ENCODE results near the gene MALAT1. TPM values are rescaled to one million over a fixed set of nuclear protein-coding genes. Genes with fewer than 3 reads are reported as not detected.

The MALAT1 gene
- total and polyA plus RNA-seq, 10 of the 15 experiments (the other 5 are each of a cell fraction or from before 2014, with no cell fraction given), result 448 to 8,160 (median 2,019) TPM

DNA sequence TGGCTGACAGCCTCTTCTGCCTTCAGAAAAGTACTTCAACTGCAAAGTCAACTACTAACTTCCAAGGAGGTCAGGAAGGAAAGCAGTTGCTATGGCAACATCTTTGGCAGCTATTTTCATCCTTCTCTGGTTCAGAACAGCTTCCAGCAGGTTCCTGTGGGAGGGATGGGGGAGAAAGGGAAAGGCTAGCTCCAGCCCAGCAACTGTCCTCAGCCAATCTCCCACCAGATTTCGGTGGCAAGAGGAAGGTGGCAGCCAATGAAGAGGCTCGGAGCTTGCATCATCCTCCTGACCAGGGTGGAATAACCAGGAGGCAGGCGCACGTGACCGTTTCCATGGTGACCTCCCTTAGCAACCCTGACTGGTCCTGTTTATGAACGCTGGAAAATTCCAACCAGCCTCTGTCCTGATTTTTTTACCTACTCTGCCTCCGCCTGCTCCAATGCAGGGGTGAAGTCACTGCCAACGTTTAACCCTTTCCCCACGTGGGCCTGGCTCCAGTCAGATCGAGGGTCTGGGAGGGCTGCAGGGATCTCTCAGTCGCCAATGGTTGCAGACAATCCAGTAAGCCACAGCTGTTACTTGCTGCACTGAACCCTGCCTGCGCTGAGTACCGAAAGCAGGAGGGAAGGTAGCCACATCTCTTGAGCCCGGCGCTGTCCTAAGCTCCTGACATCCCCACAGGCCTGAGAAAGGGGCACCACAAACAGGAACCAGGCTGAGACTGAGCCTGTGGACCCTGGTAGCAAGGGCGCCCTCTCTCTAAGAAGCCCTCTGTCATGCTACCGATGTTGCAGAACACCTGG, 11.2 kb upstream of the MALAT1 start (continued):
- no peak for TF ChIP-seq ZBTB4 (CRISPR knock-in tag; IDR thresholded peaks at IDR 0.05)
- TF ChIP-seq BHLHE40 (IDR thresholded peaks at IDR 0.05; ENCODE audit: borderline replicate concordance in 1 of 2, low read depth in 2 of 2, low read length in 1 of 2), result peak; percentile 93 to 94
- no peak; the same call in 1 of the 2 replicates for TF ChIP-seq CREM (IDR thresholded peaks at IDR 0.05; ENCODE audit: low read depth)
- no peak for TF ChIP-seq JUNB (IDR thresholded peaks at IDR 0.05)
- TF ChIP-seq HDAC2 (IDR thresholded peaks at IDR 0.05), result no peak
- no peak for TF ChIP-seq CHD1 (IDR thresholded peaks at IDR 0.05; ENCODE audit: low read depth, low read length)
- peak; percentile 21; the same call in 1 of the 2 replicates for TF ChIP-seq IKZF1 (conservative IDR thresholded peaks at IDR 0.05)
- no peak for TF ChIP-seq RUNX3 (IDR thresholded peaks at IDR 0.05; ENCODE audit: low read length)
- no peak for TF ChIP-seq HDGF (IDR thresholded peaks at IDR 0.05)
- TF ChIP-seq ATF7 (IDR thresholded peaks at IDR 0.05; ENCODE audit: low read depth), result peak; percentile 73
- TF ChIP-seq SREBF1 (IDR thresholded peaks at IDR 0.05; ENCODE audit: low read length), result no peak
- TF ChIP-seq TCF12 (IDR thresholded peaks at IDR 0.05; ENCODE audit: low read depth, low read length), result no peak
- no peak for TF ChIP-seq GABPA (IDR thresholded peaks at IDR 0.05; ENCODE audit: low read depth)
- peak; percentile 71; the same call in 1 of the 2 replicates for TF ChIP-seq YY1 (IDR thresholded peaks at IDR 0.05; ENCODE audit: low read depth, low read length)
- no peak for TF ChIP-seq RELA (IDR thresholded peaks at IDR 0.05; ENCODE audit: borderline replicate concordance, partially characterized antibody)
- no peak for TF ChIP-seq ZNF384 (IDR thresholded peaks at IDR 0.05; ENCODE audit: borderline replicate concordance, low read depth, low read length)
- TF ChIP-seq, protein P1, sequence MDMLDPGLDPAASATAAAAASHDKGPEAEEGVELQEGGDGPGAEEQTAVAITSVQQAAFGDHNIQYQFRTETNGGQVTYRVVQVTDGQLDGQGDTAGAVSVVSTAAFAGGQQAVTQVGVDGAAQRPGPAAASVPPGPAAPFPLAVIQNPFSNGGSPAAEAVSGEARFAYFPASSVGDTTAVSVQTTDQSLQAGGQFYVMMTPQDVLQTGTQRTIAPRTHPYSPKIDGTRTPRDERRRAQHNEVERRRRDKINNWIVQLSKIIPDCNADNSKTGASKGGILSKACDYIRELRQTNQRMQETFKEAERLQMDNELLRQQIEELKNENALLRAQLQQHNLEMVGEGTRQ (IDR thresholded peaks at IDR 0.05; ENCODE audit: borderline replicate concordance, low read depth, low read length), result peak; percentile 84
- no peak for TF ChIP-seq TARDBP (IDR thresholded peaks at IDR 0.05; ENCODE audit: borderline replicate concordance)
- TF ChIP-seq PKNOX1 (IDR thresholded peaks at IDR 0.05), result no peak
- peak in 1 of 2 experiments; percentile 61; a peak in 1 of 4 replicates for TF ChIP-seq EP300 (IDR thresholded peaks at IDR 0.05; ENCODE audit: borderline replicate concordance in 1 of 2, control insufficient read depth in 1 of 2, low read depth in 2 of 2, low read length in 2 of 2)
- no peak for TF ChIP-seq SMARCA5 (IDR thresholded peaks at IDR 0.05)
- no peak for TF ChIP-seq ZNF24 (IDR thresholded peaks at IDR 0.05)
- no peak for TF ChIP-seq MYB (IDR thresholded peaks at IDR 0.05; ENCODE audit: borderline replicate concordance, low read depth, low read length)
- TF ChIP-seq SMAD1 (IDR thresholded peaks at IDR 0.05; ENCODE audit: low read depth, partially characterized antibody), result no peak
- no peak for TF ChIP-seq FOS (IDR thresholded peaks at IDR 0.05; ENCODE audit: borderline replicate concordance, extremely low read depth, insufficient read length)
- TF ChIP-seq EED (IDR thresholded peaks at IDR 0.05; ENCODE audit: low read depth), result peak; percentile 66; the same call in 1 of the 2 replicates

Measured in GM12878 (cell line).